K562 (cell line): Measurements from ENCODE around the gene DCAF8. TPM values are rescaled to one million over a fixed set of nuclear protein-coding genes. Genes with fewer than 3 reads are reported as not detected.
A peak's percentile ranks its signal among the peaks of the same experiment; 100 is the strongest.

Experiments
- ARID1B ChIP-seq: fragments of 450-650 bp; IDR thresholded peaks from 2 replicates; pipeline ENCODE4 v1.6.1; 2016; ENCODE audit warnings: antibody characterized with exemption, mild to moderate bottlenecking, inconsistent platforms
- E2F3 ChIP-seq: fragments of 250-450 bp; sonication (Bioruptor Pico); IDR thresholded peaks from 2 replicates; pipeline ENCODE4 v1.4.0; 2020; ENCODE audit warnings: mild to moderate bottlenecking
- ERF ChIP-seq: fragments of 450-650 bp; formaldehyde crosslinking; IDR thresholded peaks from 2 replicates; pipeline ENCODE4 v1.4.0; 2020; ENCODE audit warnings: mild to moderate bottlenecking, mixed read lengths
- HDAC3 ChIP-seq: fragments of 450-650 bp; IDR thresholded peaks from 2 replicates; pipeline ENCODE4 v1.6.1; 2018; ENCODE audit warnings: borderline replicate concordance, mild to moderate bottlenecking, moderate library complexity; ENCODE audit not compliant: partially characterized antibody
- ID3 ChIP-seq, 2 experiments: fragments of 250-450 bp in 1 of 2; fragments of 450-650 bp in 1 of 2; sonication (Bioruptor Pico) in 1 of 2; IDR thresholded peaks; 2 replicates each; pipeline versions ENCODE4 v1.6.1 to v1.8.0; 2016 to 2021; ENCODE audit warnings: mild to moderate bottlenecking in 2 of 2, moderate library complexity in 2 of 2, missing compliant biosample characterization in 1 of 2, missing genetic modification characterization in 1 of 2
- POLR2AphosphoS5 ChIP-seq: IDR thresholded peaks from 2 replicates; pipeline ENCODE4 v1.6.1; 2011; ENCODE audit warnings: mild to moderate bottlenecking, low read depth, low read length, moderate library complexity; ENCODE audit not compliant: control insufficient read depth, insufficient read depth
- REST ChIP-seq, 2 experiments: fragments of 450-650 bp; formaldehyde crosslinking in 1 of 2; IDR thresholded peaks; 2 replicates each; pipeline versions ENCODE4 v1.4.0 to v1.6.1; 2014 to 2020; ENCODE audit warnings: mild to moderate bottlenecking in 2 of 2, borderline replicate concordance in 1 of 2, low read depth in 1 of 2
- SNAPC5 ChIP-seq: fragments of 250-450 bp; sonication (Bioruptor Pico); IDR thresholded peaks from 2 replicates; pipeline ENCODE4 v1.8.0; 2021; ENCODE audit warnings: moderate library complexity, mild to moderate bottlenecking, inconsistent platforms
- TEAD4 ChIP-seq, 2 experiments: sonication (generic) in 1 of 2; formaldehyde crosslinking in 1 of 2; IDR thresholded peaks; 2 replicates each; pipeline versions ENCODE4 v1.6.1 to v1.8.0; 2012 to 2022; ENCODE audit warnings: borderline replicate concordance in 1 of 2, inconsistent platforms in 1 of 2, low read length in 1 of 2, mild to moderate bottlenecking in 1 of 2, missing genetic modification reagents in 1 of 2
- UBTF ChIP-seq, 2 experiments: IDR thresholded peaks; 2 replicates each; pipeline ENCODE4 v1.6.1; 2012; ENCODE audit warnings: improper control_type of control experiment in 2 of 2, low read depth in 2 of 2, low read length in 2 of 2, borderline replicate concordance in 1 of 2
- polyA plus RNA-seq, 8 experiments: library from polyadenylated mRNA; depleted of rRNA in 4 of 8; stranded (reverse) in 5 of 8; unstranded in 3 of 8; fragments of >200 nt; fragmentation: Nextera tagmentation in 2 of 8; fragmentation: Illumina TruSeq in 1 of 8; extraction: Ambion mirVana in 2 of 8; extraction: Trizol in 1 of 8; gene quantifications; 2 replicates each; pipeline versions ENCODE4 v1.2.1 to v1.2.3, GENCODE V29; 2011 to 2014; ENCODE audit warnings: inconsistent platforms in 1 of 8, missing spikeins in 1 of 8
- total RNA-seq, 7 experiments: library from RNA; depleted of rRNA in 6 of 7; stranded (reverse); fragments of >200 nt in 6 of 7; fragmentation: Illumina TruSeq in 2 of 7; extraction: Trizol in 2 of 7; gene quantifications; 2 replicates each; pipeline versions ENCODE4 v1.2.1 to v1.2.3, GENCODE V29; 2011 to 2021; ENCODE audit warnings: low replicate concordance in 1 of 7

Gene DCAF8
- total and polyA plus RNA-seq, 9 of the 15 experiments (the other 6 are each of a cell fraction or from before 2014, with no cell fraction given), result 11.6 to 149 (median 81.3) TPM

GRCh38 chr1:160291248-160292220 is 29.2 kb upstream of the DCAF8 start (continued):
- TF ChIP-seq REST (IDR thresholded peaks at IDR 0.05; ENCODE audit: borderline replicate concordance) (peak; percentile 54; the same call in 1 of the 2 replicates), REST (CRISPR knock-in tag; IDR thresholded peaks at IDR 0.05; ENCODE audit: low read depth) (no peak), E2F3 (CRISPR knock-in tag) (no peak), ID3 (CRISPR knock-in tag; IDR thresholded peaks at IDR 0.05) (no peak), ID3 (tag; IDR thresholded peaks at IDR 0.05) (0 out of 2 replicates have a peak, but pooled peaks have one; percentile 16), HDAC3 (peak; percentile 20), SNAPC5 (CRISPR knock-in tag) (no peak), POLR2AphosphoS5 (no peak), TEAD4 (IDR thresholded peaks at IDR 0.05; ENCODE audit: low read length) (0 out of 2 replicates have a peak, but pooled peaks have one; percentile 8), TEAD4 (CRISPR knock-in tag; IDR thresholded peaks at IDR 0.05; ENCODE audit: borderline replicate concordance) (no peak), ARID1B (no peak), ERF (CRISPR knock-in tag) (0 out of 2 replicates have a peak, but pooled peaks have one; percentile 48), UBTF (IDR thresholded peaks at IDR 0.05; ENCODE audit: borderline replicate concordance in 1 of 2, low read depth in 2 of 2, low read length in 2 of 2) (0 out of 4 replicates have a peak, but pooled peaks of 1 of the 2 experiments have one; percentile 36)
